Measurements from ENCODE around the gene C8A. TPM values are rescaled to one million over a fixed set of nuclear protein-coding genes. Genes with fewer than 3 reads are reported as not detected.

C8A gene
- total RNA-seq, 1 donor from 2014 or later = 0.21 TPM

DNA sequence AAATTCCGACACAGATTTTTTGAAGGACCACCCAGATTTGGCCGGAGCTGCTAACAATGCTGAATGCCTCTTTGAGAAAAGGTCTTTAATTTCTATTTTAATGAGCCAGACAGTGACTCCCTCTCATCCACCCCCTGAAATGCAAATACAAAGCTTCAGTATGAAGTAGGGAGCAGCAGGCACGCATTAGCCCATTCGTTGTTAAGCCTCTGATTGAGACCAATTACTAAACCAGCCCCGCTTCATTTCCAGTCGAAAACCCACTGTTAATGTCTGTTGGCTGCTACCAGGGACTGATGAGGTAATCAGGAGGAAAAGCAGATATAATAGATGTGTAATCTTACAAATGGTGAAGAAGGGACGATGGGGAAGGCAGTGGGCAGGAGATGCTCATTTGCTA is 4.8 kb upstream of the C8A start:
- TF ChIP-seq CTCF (IDR thresholded peaks at IDR 0.05) = no peak
- Histone ChIP-seq H3K27me3 (no peaks in the 10 kb centered on the region), H3K4me3 (no peak overlapping the region), H3K4me1 (no peaks in the 10 kb centered on the region), H3K27ac (no peak overlapping the region), H3K36me3 (no peaks in the 10 kb centered on the region), H3K9me3 (no peaks in the 10 kb centered on the region)
- intact Hi-C loops (cut with DNase I) = no loop called here
- no peak for DNase-seq (ENCODE audit: low spot score in 2 of 2)

DNA sequence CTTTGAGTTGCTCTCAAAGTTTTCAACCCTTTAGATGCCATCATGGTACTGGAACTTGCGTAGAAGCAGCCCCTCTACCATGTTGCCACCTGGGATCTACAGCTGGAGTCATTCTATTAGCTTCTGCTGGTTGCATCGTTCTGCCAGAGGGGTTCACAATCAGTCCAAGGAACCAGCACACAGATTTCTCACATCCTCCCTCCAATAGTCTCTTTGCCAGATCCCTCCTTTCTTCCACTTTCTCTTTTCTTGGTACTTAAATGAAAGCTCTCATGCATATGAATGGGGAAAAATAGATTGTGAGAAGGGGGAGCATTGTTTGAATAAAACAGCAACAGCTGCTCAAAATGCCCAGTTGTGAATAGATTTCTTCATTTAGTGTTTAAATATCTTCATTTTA is 4.2 kb upstream of the C8A start:
- no peak for DNase-seq (ENCODE audit: low spot score in 2 of 2)
- H3K4me1 ChIP-seq = no peaks in the 10 kb centered on the region
- intact Hi-C loops (cut with DNase I) = no loop called here
- H3K27me3 ChIP-seq = no peaks in the 10 kb centered on the region
- H3K36me3 ChIP-seq = no peaks in the 10 kb centered on the region
- no peaks in the 10 kb centered on the region for H3K9me3 ChIP-seq
- H3K4me3 ChIP-seq = no peak overlapping the region
- no peak overlapping the region for H3K27ac ChIP-seq
- TF ChIP-seq CTCF (IDR thresholded peaks at IDR 0.05) = no peak

GRCh38 chr1:56850922-56851321 is 3.7 kb upstream of the C8A start:
- intact Hi-C loops (cut with DNase I) = no loop called here
- H3K27me3 ChIP-seq = no peaks in the 10 kb centered on the region
- no peak for TF ChIP-seq CTCF (IDR thresholded peaks at IDR 0.05)
- no peaks in the 10 kb centered on the region for H3K9me3 ChIP-seq
- no peaks in the 10 kb centered on the region for H3K36me3 ChIP-seq
- DNase-seq (ENCODE audit: low spot score in 2 of 2) = no peak
- H3K4me1 ChIP-seq = no peaks in the 10 kb centered on the region
- no peak overlapping the region for H3K27ac ChIP-seq
- H3K4me3 ChIP-seq = no peak overlapping the region

DNA sequence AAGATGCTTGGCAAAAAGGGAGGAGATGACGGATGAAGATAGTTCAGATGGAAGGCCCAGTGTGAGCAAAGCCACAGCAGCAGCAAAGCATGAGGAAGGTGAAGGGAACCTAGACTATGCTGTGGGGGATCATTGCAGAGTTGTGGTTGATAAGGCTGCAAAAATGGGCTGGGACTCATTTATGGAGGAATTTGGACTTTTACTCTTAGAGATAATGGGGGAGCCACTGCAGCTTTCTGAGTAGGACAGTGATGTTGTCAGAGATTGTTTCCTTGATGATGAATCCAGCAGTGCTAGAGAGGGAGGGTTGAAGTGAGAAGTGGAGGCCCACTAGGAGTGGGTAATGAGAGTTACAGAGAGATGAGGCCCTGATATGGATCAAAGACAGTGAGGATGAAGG is 2.1 kb upstream of the C8A start:
- TF ChIP-seq CTCF (IDR thresholded peaks at IDR 0.05) = no peak
- Histone ChIP-seq H3K4me1 (no peaks in the 10 kb centered on the region), H3K27me3 (no peaks in the 10 kb centered on the region), H3K9me3 (no peaks in the 10 kb centered on the region), H3K36me3 (no peaks in the 10 kb centered on the region), H3K4me3 (no peak overlapping the region), H3K27ac (no peak overlapping the region)
- no peak for DNase-seq (ENCODE audit: low spot score in 2 of 2)
- intact Hi-C loops (cut with DNase I) = no loop called here

DNA sequence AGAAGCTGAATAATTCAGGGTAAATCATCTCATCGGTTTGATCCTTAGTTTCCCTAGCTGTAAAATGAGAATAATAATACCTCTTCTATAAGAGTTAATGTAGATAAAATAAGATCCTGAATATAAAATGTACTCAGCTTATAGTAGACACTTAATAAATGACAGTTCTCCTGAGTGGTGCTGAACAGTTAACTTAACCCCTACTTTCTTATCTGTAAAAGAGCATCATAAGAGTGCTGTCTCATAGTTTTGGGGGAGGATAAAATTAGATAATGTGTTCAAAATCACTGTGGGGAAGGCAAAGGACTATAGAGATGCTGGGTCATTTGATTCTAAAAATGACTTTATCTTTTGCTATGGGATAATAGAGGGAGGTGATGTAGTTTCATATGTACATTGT is 593 bp downstream of the C8A start:
- intact Hi-C loops (cut with DNase I) = no loop called here
- Histone ChIP-seq H3K4me1 (no peaks in the 10 kb centered on the region), H3K27ac (no peak overlapping the region), H3K4me3 (no peak overlapping the region), H3K27me3 (no peaks in the 10 kb centered on the region), H3K9me3 (no peaks in the 10 kb centered on the region), H3K36me3 (no peaks in the 10 kb centered on the region)
- no peak for TF ChIP-seq CTCF (IDR thresholded peaks at IDR 0.05)
- no peak for DNase-seq (ENCODE audit: low spot score in 2 of 2)

DNA sequence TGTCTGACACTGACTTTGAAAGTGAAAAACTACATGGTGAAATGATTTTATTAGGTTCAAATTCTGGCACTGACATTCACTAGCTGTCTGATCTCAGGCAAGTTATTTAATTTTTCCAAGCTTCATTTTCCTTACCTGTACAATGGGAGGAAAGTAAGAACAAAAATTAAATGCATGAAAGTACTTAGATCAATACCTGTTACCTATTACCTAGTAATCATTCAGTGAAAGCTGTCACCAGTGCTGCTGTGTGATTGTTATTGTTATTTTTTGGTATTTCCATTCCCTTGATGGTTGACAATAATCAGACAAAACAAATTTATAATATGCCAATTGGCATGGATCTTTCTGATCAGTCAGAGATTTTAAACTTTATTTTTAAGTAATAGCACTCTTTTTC is 1.6 kb downstream of the C8A start:
- no peak overlapping the region for H3K4me3 ChIP-seq
- H3K27ac ChIP-seq = no peak overlapping the region
- no peaks in the 10 kb centered on the region for H3K4me1 ChIP-seq
- intact Hi-C loops (cut with DNase I) = no loop called here
- H3K36me3 ChIP-seq = no peaks in the 10 kb centered on the region
- H3K27me3 ChIP-seq = no peaks in the 10 kb centered on the region
- no peaks in the 10 kb centered on the region for H3K9me3 ChIP-seq
- TF ChIP-seq CTCF (IDR thresholded peaks at IDR 0.05) = no peak
- DNase-seq (ENCODE audit: low spot score in 2 of 2) = no peak
